DOHH2 (cell line): ENCODE results near the gene MYO5A.

ENCODE experiments used
- CTCF ChIP-seq: fragments of 200-600 bp; sonication (generic); IDR thresholded peaks from one replicate; pipeline ENCODE4 v1.5.1; 2014; ENCODE audit warnings: antibody characterized with exemption, mild to moderate bottlenecking, low read depth, low read length; ENCODE audit not compliant: poor library complexity, severe bottlenecking
- EZH2phosphoT487 ChIP-seq: fragments of 200-600 bp; sonication (generic); IDR thresholded peaks from 2 replicates; pipeline ENCODE4 v1.6.1; 2017; ENCODE audit warnings: borderline replicate concordance, mild to moderate bottlenecking, antibody characterized with exemption, low read length, moderate library complexity, mixed read lengths

- no peak for TF ChIP-seq CTCF
- no peak for TF ChIP-seq EZH2phosphoT487
Measured at GRCh38 chr15:52383100-52383588, 145.5 kb downstream of the MYO5A start.
